AG09309 (cell line): ENCODE results near the gene P2RX5.

Experiments
- DNase-seq: peaks from one replicate; pipeline ENCODE4 v3.0.0-alpha.2; 2010; ENCODE audit warnings: low read depth
- H3K4me3 ChIP-seq: 2 replicates; pipeline ENCODE4 v1.5.1; 2011; ENCODE audit warnings: mild to moderate bottlenecking, low read depth, low read length, moderate library complexity; ENCODE audit not compliant: control insufficient read depth
- TF ChIP-seq, protein P1 (sequence below): IDR thresholded peaks from 2 replicates; pipeline ENCODE4 v1.5.1; 2011; ENCODE audit warnings: mild to moderate bottlenecking, low read depth, low read length, inconsistent platforms; ENCODE audit not compliant: insufficient read depth, control insufficient read depth; ENCODE audit errors: missing control alignments

Gene P2RX5

DNA sequence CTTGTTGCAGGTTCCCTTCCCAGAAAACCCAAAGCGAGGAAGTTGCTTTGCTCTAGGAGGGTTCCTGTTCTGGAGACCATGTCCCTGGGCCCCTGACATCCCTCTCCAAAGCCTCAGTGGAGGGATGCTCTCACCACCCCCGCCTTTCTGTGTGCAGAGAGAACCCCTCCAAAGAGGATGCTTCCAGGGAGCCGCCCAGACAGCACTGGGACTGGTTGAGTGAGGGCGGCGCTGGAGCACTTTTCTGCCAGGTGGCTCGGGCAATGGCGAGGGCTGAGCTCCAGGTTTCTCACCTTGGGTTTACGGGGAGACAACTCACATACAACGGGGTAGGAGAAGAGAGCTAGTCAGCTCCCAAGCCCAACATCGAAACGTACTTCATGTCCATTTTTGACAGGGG lies 20.1 kb downstream of the P2RX5 start:
- TF ChIP-seq, protein P1, sequence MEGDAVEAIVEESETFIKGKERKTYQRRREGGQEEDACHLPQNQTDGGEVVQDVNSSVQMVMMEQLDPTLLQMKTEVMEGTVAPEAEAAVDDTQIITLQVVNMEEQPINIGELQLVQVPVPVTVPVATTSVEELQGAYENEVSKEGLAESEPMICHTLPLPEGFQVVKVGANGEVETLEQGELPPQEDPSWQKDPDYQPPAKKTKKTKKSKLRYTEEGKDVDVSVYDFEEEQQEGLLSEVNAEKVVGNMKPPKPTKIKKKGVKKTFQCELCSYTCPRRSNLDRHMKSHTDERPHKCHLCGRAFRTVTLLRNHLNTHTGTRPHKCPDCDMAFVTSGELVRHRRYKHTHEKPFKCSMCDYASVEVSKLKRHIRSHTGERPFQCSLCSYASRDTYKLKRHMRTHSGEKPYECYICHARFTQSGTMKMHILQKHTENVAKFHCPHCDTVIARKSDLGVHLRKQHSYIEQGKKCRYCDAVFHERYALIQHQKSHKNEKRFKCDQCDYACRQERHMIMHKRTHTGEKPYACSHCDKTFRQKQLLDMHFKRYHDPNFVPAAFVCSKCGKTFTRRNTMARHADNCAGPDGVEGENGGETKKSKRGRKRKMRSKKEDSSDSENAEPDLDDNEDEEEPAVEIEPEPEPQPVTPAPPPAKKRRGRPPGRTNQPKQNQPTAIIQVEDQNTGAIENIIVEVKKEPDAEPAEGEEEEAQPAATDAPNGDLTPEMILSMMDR = no peak
- no peak for DNase-seq
- no peak overlapping the region for H3K4me3 ChIP-seq

DNA sequence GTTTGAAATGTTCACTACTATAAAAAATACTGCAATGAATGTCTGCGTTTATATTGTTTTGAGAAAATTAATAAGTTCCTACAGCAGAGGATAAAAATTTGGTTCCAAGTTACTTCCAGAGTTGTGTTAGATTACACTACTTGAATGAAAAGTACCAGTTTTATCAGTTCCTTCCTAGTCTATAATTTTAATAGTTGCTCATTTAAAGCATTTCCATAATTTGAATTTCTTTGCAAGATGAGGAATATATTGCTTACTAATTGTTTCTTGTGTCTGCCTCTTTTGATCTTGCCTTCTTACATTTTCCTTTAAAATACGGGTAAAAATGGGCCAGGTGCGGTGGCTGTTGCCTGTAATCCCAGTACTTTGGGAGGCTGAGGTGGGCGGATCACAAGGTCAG lies 23.4 kb downstream of the P2RX5 start:
- TF ChIP-seq, protein P1 = no peak
- no peak overlapping the region for H3K4me3 ChIP-seq
- no peak for DNase-seq

DNA sequence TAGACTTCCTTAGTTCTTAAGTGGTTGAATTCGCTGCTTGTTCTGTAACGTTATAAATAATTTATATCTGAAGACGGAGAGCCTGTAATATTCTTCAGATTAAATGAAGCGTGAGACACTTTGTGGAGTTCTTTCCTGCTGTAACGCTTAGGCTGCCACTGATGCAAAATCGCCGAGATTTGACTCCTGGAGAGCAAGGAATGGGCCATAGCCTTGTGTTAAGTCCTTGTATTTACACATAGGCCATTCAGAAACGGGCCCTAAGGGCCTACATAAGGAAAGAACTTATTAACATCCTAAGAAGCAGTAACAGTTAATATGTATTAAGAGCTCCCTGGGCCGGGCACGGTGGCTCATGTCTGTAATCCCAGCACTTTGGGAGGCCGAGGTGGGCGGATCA lies 26.4 kb downstream of the P2RX5 start:
- TF ChIP-seq, protein P1 = no peak
- DNase-seq = no peak
- H3K4me3 ChIP-seq = peak overlapping the region; percentile 95

DNA sequence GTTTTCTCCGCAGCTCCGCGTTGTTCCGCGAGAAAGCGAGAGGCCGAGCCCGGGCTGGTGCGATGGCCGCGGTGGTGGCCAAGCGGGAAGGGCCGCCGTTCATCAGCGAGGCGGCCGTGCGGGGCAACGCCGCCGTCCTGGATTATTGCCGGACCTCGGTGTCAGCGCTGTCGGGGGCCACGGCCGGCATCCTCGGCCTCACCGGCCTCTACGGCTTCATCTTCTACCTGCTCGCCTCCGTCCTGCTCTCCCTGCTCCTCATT lies 26.9 kb downstream of the P2RX5 start:
- no peak for DNase-seq
- H3K4me3 ChIP-seq = peak overlapping the region; percentile 95
- TF ChIP-seq, protein P1 = no peak

DNA sequence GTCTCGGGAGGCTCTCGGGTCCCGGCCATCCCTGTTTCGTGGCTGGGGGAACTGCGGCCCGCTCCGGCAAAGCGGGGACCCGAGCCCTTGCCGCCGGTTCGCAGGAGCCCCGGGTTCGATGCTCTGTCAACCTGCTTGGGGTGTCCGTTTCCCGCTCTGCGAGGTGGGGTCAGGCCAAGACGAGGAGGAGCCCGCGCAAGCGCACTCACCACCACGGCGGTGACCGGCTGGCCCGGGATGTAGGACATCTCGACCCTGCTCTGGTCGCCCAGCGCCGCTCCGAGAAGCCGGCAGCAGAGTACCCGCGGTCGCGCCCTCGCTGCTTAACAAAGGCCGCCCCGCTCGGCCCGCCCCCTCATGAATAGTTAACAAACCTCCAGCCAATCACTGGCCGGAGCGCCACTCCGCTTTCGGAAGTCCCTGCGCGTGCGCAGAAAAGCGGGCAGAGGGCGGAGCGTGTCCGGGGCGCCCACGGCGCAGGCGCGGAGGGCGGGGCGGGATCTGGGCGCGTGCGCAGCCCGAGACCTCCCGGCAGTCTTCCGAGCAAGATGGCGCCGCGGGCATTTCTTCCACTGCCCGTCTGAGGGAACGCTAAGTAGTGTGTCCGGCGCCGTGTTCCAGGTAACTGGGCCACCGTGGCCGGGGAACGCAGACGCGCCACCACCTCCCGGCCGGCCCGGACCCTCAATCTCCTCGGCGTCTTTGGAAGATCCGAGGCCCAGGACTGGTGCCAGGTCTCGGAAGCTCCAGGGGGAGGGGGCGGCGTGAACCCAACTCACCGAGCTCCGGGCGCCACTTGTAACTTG lies 27.5 kb downstream of the P2RX5 start, which contains the start of the genes EMC6 and TAX1BP3:
TSS of gene EMC6 (plus strand) at position 534 of the 806 bp plus-strand sequence. CDS start 335 bp downstream, outside the sequence.
TSS of gene TAX1BP3 (minus strand) at position 300 of the 806 bp plus-strand sequence. CDS start at position 248, 52 bp downstream.
- peak; percentile 84 for DNase-seq
- TF ChIP-seq, protein P1 = no peak
- peak within 1 kb of the TSS; percentile 95 for H3K4me3 ChIP-seq

DNA sequence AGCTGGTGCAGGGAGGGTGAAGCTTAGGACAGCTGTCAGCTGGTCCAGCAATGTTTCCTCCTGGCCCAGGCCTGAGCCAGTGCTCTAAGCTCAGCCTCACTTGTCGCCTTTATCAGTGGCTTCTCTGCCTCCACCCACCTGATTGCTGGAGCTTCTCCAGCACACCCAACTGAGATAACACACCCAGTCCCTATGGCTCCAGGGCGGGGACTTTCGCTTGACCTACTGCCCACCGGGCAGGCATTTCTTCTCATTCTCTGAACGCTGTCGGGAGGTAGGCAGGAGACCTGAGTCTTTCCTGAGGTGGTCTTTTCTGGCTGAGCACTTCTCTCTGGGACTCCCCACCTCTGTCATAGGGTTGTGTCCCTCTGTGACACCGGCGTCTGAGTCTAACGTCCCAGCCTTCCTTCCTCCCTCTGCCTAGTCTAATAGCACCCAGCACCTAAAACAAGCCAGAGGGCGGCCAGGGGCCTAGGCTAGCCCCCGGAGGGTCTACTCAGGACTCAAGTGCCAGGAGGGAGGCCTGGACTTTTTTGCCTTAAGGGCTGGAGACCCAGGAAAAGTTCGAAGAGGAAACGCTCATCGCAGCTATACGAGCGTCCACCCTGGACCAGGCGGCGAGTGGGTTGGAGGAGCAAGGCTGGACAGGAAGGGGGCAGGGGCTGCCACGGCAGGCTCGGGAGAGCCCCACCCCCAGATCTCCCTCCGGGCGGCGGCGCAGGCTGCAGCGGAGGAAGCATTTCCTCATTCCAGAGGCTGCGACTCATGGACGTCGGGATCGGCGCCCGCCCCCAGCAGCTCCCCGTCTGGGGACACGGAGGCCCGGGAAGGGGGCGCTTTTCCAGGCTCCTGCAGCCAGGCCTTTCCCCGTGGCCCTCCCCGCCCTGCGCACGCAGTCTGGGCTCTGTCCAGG lies 28.3 kb downstream of the P2RX5 start:
- TF ChIP-seq, protein P1 = peak; percentile 4
- peak; percentile 66 for DNase-seq
- peak overlapping the region; percentile 70 for H3K4me3 ChIP-seq
